Thoracic aorta (tissue), 2 donors: ENCODE measurements around the gene PCBD1. TPM values are rescaled to one million over a fixed set of nuclear protein-coding genes. Genes with fewer than 3 reads are reported as not detected.

Source experiments
- ATAC-seq: fragments of 150-250 bp; one replicate; pipeline ENCODE4 v1.8.0; 2017; ENCODE audit warnings: low read depth; ENCODE audit not compliant: insufficient number of reproducible peaks, low FRiP score
- DNase-seq: peaks from one replicate; pipeline ENCODE4 v3.0.0-alpha.2; 2020; ENCODE audit warnings: low spot score
- H3K27ac ChIP-seq, 2 donors: fragments of 200-600 bp; sonication (generic); 1 replicate in 1 of 2; 2 replicates in 1 of 2; pipeline ENCODE4 v1.5.1; 2016; ENCODE audit warnings: mild to moderate bottlenecking in 2 of 2, moderate library complexity in 2 of 2
- H3K27me3 ChIP-seq: fragments of 200-600 bp; sonication (generic); replicated peaks from 2 replicates; pipeline ENCODE4 v1.6.0; 2016; ENCODE audit warnings: mild to moderate bottlenecking; ENCODE audit not compliant: insufficient read depth
- H3K36me3 ChIP-seq: fragments of 200-600 bp; sonication (generic); one replicate; pipeline ENCODE4 v1.5.1; 2016
- H3K4me1 ChIP-seq, 2 donors: fragments of 200-600 bp; sonication (generic); 1 replicate in 1 of 2; 2 replicates in 1 of 2; pipeline versions ENCODE4 v1.5.1 to v1.6.0; 2016; ENCODE audit warnings: low read depth in 2 of 2, mild to moderate bottlenecking in 1 of 2; ENCODE audit not compliant: control insufficient read depth in 1 of 2
- H3K4me3 ChIP-seq: fragments of 200-600 bp; sonication (generic); 2 replicates; pipeline ENCODE4 v1.5.1; 2016; ENCODE audit warnings: mild to moderate bottlenecking
- H3K9me3 ChIP-seq: fragments of 200-600 bp; sonication (generic); 2 replicates; pipeline ENCODE4 v1.5.1; 2016
- CTCF ChIP-seq: fragments of 200-600 bp; sonication (generic); IDR thresholded peaks from one replicate; pipeline ENCODE4 v1.5.1; 2019; ENCODE audit warnings: antibody characterized with exemption
- total RNA-seq, 2 donors: library from RNA; depleted of rRNA; stranded (reverse); fragments of >200 nt; gene quantifications; one replicate each; pipeline versions ENCODE4 v1.1.0 to v1.2.3, GENCODE V29; 2016

PCBD1 gene
- total RNA-seq, 2 donors from 2014 or later: 12.8 to 36.0 TPM

GRCh38 chr10:70858759-70859158 is 29.6 kb downstream of the PCBD1 start:
- no peak for TF ChIP-seq CTCF
- Histone ChIP-seq H3K4me1 (no peaks in the 10 kb centered on the region), H3K4me3 (no peak overlapping the region), H3K27me3 (no peaks in the 10 kb centered on the region), H3K27ac (no peak overlapping the region), H3K36me3 (peaks cover 36% of the 10 kb centered on the region), H3K9me3 (no peaks in the 10 kb centered on the region)
- DNase-seq: no peak
- ATAC-seq: no peak

- H3K9me3 ChIP-seq: no peaks in the 10 kb centered on the region
- ATAC-seq (no peak), DNase-seq (no peak)
- H3K4me3 ChIP-seq: no peak overlapping the region
- no peak overlapping the region for H3K27ac ChIP-seq
- H3K36me3 ChIP-seq: peaks cover 38% of the 10 kb centered on the region
- H3K27me3 ChIP-seq: no peaks in the 10 kb centered on the region
- no peaks in the 10 kb centered on the region for H3K4me1 ChIP-seq
- no peak for TF ChIP-seq CTCF
These were observed 31.9 kb downstream of the PCBD1 start for GRCh38 chr10:70856454-70856853.

DNA sequence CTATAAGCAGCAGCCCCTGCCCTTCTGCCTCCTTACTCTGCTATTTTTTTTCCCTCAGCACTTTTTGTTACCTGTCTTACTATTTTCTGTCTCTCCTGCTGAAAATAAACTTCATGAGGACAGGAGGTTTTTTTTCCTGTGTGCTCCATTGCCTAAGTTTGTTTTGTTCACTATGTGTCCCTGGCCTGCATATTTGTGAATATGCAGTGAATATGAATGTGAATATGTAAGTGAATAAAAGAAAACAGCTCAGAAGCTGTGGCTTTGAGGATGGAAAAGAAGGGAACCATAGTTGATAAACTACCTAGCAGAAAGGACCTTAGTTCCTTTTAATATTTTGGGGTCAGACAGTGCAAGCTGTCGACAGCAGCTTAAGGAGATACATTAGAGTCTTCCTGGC is 34.9 kb downstream of the PCBD1 start:
- Histone ChIP-seq H3K27me3 (no peaks in the 10 kb centered on the region), H3K36me3 (peaks cover 22% of the 10 kb centered on the region)
- no peak for ATAC-seq

DNA sequence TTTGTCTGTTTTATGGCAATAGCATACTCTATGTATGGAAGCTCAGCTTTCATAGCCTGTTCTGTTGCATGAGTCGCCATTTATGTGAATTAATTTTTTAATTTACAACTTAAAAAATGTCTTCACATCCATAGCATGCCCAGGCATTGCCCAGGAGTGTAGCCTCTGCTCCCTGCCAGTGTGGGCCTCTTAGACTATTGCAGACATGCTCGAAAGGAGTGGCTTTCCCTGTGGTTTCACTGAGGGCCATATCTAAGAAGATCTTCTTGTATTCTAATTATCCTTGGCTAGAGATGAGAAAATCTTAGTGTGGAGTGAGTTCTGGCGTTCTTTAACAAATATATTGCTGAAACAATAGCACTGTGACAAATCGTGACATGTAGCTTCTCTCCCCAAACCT is 35.3 kb downstream of the PCBD1 start:
- Histone ChIP-seq H3K27me3 (no peaks in the 10 kb centered on the region), H3K4me1 (peaks cover 0 to 9% of the 10 kb centered on the region in 2 donors), H3K4me3 (no peak overlapping the region), H3K36me3 (peaks cover 22% of the 10 kb centered on the region), H3K9me3 (no peaks in the 10 kb centered on the region), H3K27ac (no peak overlapping the region)
- TF ChIP-seq CTCF: no peak
- DNase-seq: no peak
- no peak for ATAC-seq

More for the DNA sequence above, 34.9 kb downstream of the PCBD1 start:
- no peak for DNase-seq
- H3K4me1 ChIP-seq: peaks cover 0 to 9% of the 10 kb centered on the region in 2 donors
- no peaks in the 10 kb centered on the region for H3K9me3 ChIP-seq
- H3K27ac ChIP-seq: no peak overlapping the region
- TF ChIP-seq CTCF: no peak
- no peak overlapping the region for H3K4me3 ChIP-seq

- Histone ChIP-seq H3K36me3 (peaks cover 12% of the 10 kb centered on the region), H3K27ac (no peak overlapping the region), H3K9me3 (no peaks in the 10 kb centered on the region), H3K27me3 (no peaks in the 10 kb centered on the region), H3K4me1 (peaks cover 0 to 18% of the 10 kb centered on the region in 2 donors), H3K4me3 (no peak overlapping the region)
- ATAC-seq (no peak), DNase-seq (no peak)
- no peak for TF ChIP-seq CTCF
These were observed 36.5 kb downstream of the PCBD1 start for GRCh38 chr10:70851597-70852475.
